Measurements from ENCODE around the gene ZNF777.
"Not testable (repeated sequence)": the region's sequence is repeated elsewhere in the genome, so short reads cannot be mapped to it uniquely, and the experiment has no call there.

The ZNF777 gene

GRCh38 chr7:149409895-149410294 is 51.0 kb downstream of the ZNF777 start:
- H3K4me3 ChIP-seq (ENCODE audit: extremely low read depth, insufficient read depth, low read length, poor library complexity, severe bottlenecking), result no peak overlapping the region
- H3K36me3 ChIP-seq (ENCODE audit: control insufficient read depth, insufficient read depth, low read length), result no peaks in the 10 kb centered on the region
- 86 to 100% methylated on average over 2 to 5 of the region's 6 CpGs for WGBS, 2 experiments (ENCODE audit: insufficient coverage in 2 of 2)
- no peak overlapping the region for H3K27ac ChIP-seq (ENCODE audit: low read depth, low read length, severe bottlenecking)
- H3K9me3 ChIP-seq (ENCODE audit: control insufficient read depth, low read length), result no peaks in the 10 kb centered on the region
- H3K4me1 ChIP-seq (ENCODE audit: control insufficient read depth, insufficient read depth, low read length, poor library complexity, severe bottlenecking), result peaks cover 3% of the 10 kb centered on the region

DNA sequence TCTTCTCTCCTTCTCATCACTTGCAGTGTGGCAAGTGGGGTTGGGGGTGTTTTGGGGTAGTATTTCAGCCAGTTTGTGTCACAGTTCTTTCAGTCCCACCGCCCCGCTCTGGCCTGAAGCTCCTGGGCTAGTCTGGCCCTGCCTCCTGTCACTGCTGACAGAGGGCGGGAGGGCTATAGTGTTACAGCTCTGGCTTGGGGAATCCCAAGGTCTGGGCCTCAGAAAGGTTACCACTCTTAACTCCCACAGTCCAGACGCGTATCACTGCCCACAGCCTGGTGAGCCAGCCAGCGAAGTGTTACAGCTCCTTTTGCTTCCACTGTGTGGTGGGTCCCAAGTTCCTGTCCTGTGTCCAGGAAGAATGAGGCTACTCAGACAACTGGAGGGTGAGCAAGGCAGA is 56.0 kb downstream of the ZNF777 start:
- Histone ChIP-seq H3K9me3 (ENCODE audit: control insufficient read depth, low read length) (no peaks in the 10 kb centered on the region), H3K36me3 (ENCODE audit: control insufficient read depth, insufficient read depth, low read length) (no peaks in the 10 kb centered on the region), H3K27ac (ENCODE audit: low read depth, low read length, severe bottlenecking) (no peak overlapping the region), H3K4me1 (ENCODE audit: control insufficient read depth, insufficient read depth, low read length, poor library complexity, severe bottlenecking) (no peaks in the 10 kb centered on the region), H3K4me3 (ENCODE audit: extremely low read depth, insufficient read depth, low read length, poor library complexity, severe bottlenecking) (no peak overlapping the region)
- 94 to 97% methylated on average over 5 to 6 of the region's 6 CpGs for WGBS, 2 experiments (ENCODE audit: insufficient coverage in 2 of 2)

DNA sequence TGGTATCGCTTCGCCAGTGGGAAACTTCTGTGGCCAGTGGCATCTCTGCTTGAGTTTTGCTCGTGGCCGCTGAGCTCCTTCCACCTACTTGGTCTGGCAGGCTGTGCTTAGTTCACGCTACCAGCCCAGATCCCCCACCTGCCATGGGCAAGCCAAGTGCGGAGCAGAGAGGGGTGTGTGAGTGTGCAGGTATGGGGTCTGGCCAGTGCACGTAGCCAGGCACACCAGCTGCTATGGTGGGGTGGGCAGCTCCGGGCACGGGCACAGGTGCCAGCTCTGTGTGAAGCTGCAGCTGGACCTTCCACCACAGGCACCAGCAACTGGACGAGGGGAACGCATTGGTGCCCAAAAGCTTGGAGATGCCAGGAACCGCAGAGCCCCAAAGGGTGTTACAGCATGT is 56.5 kb downstream of the ZNF777 start:
- WGBS, 2 experiments (ENCODE audit: insufficient coverage in 2 of 2), result 93 to 95% methylated on average over 7 to 10 of the region's 12 CpGs
- no peak overlapping the region for H3K4me3 ChIP-seq (ENCODE audit: extremely low read depth, insufficient read depth, low read length, poor library complexity, severe bottlenecking)
- H3K27ac ChIP-seq (ENCODE audit: low read depth, low read length, severe bottlenecking), result no peak overlapping the region
- no peaks in the 10 kb centered on the region for H3K4me1 ChIP-seq (ENCODE audit: control insufficient read depth, insufficient read depth, low read length, poor library complexity, severe bottlenecking)
- no peaks in the 10 kb centered on the region for H3K9me3 ChIP-seq (ENCODE audit: control insufficient read depth, low read length)
- H3K36me3 ChIP-seq (ENCODE audit: control insufficient read depth, insufficient read depth, low read length), result no peaks in the 10 kb centered on the region

DNA sequence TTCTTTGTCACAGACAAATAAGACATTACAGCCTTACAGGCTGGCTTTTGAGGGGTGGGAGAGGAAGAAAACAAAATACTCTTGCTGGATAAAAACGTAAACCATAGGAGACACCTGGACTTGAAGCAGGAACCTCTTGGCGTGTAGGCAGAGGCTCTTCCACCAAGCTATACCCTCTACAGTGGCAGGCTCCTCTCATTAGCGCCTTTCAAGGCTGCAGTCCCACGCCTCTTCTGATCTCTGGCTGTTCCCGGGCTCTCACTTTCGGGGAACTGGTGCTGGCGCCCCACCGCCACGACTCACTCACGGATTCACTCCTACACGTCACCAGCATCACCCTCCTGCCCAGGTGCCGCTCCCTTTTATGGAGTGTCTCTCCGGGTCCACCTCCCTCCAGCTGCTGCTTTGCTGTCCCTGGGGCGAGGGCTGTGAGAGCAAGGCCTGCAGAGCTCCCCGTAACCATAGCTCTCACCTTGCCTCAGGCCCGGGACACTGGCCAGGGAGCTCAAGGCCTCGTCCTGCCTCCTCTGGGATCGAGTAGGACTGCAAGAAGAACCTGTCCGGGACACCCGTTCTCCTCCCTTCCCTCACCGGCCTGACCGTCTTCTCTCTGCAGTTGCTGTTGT is 62.6 kb downstream of the ZNF777 start:
- no peak overlapping the region for H3K27ac ChIP-seq (ENCODE audit: low read depth, low read length, severe bottlenecking)
- no peaks in the 10 kb centered on the region for H3K4me1 ChIP-seq (ENCODE audit: control insufficient read depth, insufficient read depth, low read length, poor library complexity, severe bottlenecking)
- H3K9me3 ChIP-seq (ENCODE audit: control insufficient read depth, low read length), result no peaks in the 10 kb centered on the region
- H3K4me3 ChIP-seq (ENCODE audit: extremely low read depth, insufficient read depth, low read length, poor library complexity, severe bottlenecking), result no peak overlapping the region
- WGBS, 2 experiments (ENCODE audit: insufficient coverage in 2 of 2), result 87 to 91% methylated on average over 20 to 22 of the region's 22 CpGs
- no peaks in the 10 kb centered on the region for H3K36me3 ChIP-seq (ENCODE audit: control insufficient read depth, insufficient read depth, low read length)

DNA sequence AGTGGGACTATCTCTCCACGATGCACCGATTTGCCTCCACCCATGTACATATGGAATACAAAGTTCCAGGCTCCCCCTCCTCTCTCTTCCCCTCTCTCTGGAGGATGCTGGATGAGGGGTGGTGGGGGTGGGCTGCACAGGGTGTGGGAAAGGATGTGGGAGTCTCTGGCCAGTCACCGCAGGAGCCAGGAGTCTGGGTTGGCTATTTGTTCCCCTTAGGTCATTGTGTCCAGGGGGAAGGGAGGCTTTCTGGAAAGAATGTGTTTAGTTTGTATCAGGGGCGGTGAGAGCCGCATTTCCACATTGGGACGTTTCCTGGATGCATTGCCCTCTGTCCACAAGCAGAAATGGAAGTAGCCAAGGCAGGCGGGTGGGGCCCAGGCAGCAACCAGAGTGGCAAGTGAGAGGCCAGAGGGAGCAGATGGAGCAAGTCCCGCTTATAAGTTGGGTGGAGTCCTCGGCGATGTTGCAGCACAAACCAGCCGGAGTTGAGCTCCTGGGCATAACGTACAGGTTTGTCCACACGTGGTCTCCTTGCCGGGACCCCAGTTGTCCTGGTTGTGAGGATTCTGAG is 63.3 kb downstream of the ZNF777 start:
- WGBS, 2 experiments (ENCODE audit: insufficient coverage in 2 of 2), result 88 to 93% methylated on average over 9 to 12 of the region's 14 CpGs
- Histone ChIP-seq H3K36me3 (ENCODE audit: control insufficient read depth, insufficient read depth, low read length) (no peaks in the 10 kb centered on the region), H3K27ac (ENCODE audit: low read depth, low read length, severe bottlenecking) (no peak overlapping the region)

GRCh38 chr7:149388550-149389335 is 72.1 kb downstream of the ZNF777 start:
- not testable (repeated sequence) for H3K9me3 ChIP-seq (ENCODE audit: control insufficient read depth, low read length); H3K36me3 ChIP-seq (ENCODE audit: control insufficient read depth, insufficient read depth, low read length); H3K4me1 ChIP-seq (ENCODE audit: control insufficient read depth, insufficient read depth, low read length, poor library complexity, severe bottlenecking); H3K27ac ChIP-seq (ENCODE audit: low read depth, low read length, severe bottlenecking); H3K4me3 ChIP-seq (ENCODE audit: extremely low read depth, insufficient read depth, low read length, poor library complexity, severe bottlenecking)
- WGBS, 2 experiments (ENCODE audit: insufficient coverage in 2 of 2), result 71 to 87% methylated on average over 3 to 5 of the region's 6 CpGs

More for the DNA sequence above, 63.3 kb downstream of the ZNF777 start:
- Histone ChIP-seq H3K4me3 (ENCODE audit: extremely low read depth, insufficient read depth, low read length, poor library complexity, severe bottlenecking) (no peak overlapping the region), H3K4me1 (ENCODE audit: control insufficient read depth, insufficient read depth, low read length, poor library complexity, severe bottlenecking) (no peaks in the 10 kb centered on the region), H3K9me3 (ENCODE audit: control insufficient read depth, low read length) (no peaks in the 10 kb centered on the region)

GRCh38 chr7:149386514-149386913 is 74.3 kb downstream of the ZNF777 start:
- not testable (repeated sequence) for H3K36me3 ChIP-seq (ENCODE audit: control insufficient read depth, insufficient read depth, low read length); H3K4me1 ChIP-seq (ENCODE audit: control insufficient read depth, insufficient read depth, low read length, poor library complexity, severe bottlenecking); H3K9me3 ChIP-seq (ENCODE audit: control insufficient read depth, low read length); H3K27ac ChIP-seq (ENCODE audit: low read depth, low read length, severe bottlenecking); H3K4me3 ChIP-seq (ENCODE audit: extremely low read depth, insufficient read depth, low read length, poor library complexity, severe bottlenecking)
- WGBS, 2 experiments (ENCODE audit: insufficient coverage in 2 of 2), result 70 to 74% methylated on average over 2 to 3 of the region's 4 CpGs

DNA sequence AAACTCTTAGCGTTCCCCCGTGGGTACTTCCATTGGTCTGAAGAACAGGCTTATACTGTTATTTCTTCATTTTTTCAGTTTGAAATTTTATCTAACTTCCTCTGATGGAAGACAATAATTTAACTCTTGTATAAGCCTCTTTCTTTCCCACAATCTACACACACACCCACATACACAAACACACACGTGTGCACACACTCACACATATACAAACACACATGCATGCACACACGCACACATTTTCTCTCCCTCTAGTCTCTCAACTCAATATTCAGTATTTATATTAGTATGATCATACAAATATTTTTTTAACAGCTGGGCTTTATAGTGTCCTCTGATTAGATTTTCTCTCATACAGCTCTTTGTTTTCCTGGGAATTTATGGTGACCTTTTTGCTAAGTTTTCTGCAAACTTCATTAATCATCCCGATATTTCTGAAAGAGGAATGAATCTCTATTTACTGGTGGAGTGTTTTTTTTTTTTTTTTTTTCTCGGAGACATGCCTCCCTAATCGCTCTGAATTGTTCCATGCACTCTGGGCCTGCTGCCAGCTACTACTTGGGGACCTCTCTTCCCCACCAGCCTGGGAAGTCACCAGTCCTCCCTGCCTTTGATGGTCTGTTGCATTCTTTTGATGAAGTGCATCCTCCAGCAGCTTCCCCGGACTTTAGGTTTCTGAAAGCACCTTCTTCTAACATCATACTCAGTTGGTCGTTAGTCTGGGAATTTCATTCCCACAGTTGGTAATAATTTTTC is 75.5 kb downstream of the ZNF777 start:
- Histone ChIP-seq H3K9me3 (ENCODE audit: control insufficient read depth, low read length) (peaks cover 5% of the 10 kb centered on the region), H3K27ac (ENCODE audit: low read depth, low read length, severe bottlenecking) (no peak overlapping the region), H3K4me3 (ENCODE audit: extremely low read depth, insufficient read depth, low read length, poor library complexity, severe bottlenecking) (no peak overlapping the region), H3K36me3 (ENCODE audit: control insufficient read depth, insufficient read depth, low read length) (no peaks in the 10 kb centered on the region), H3K4me1 (ENCODE audit: control insufficient read depth, insufficient read depth, low read length, poor library complexity, severe bottlenecking) (no peaks in the 10 kb centered on the region)
- 91 to 96% methylated on average over 4 to 5 of the region's 9 CpGs for WGBS, 2 experiments (ENCODE audit: insufficient coverage in 2 of 2)
